Small intestine (tissue), 7 donors: ENCODE results near the gene SUPT20H. TPM values are rescaled to one million over a fixed set of nuclear protein-coding genes. Genes with fewer than 3 reads are reported as not detected.

Experiments used
- DNase-seq, 2 donors: peaks; one replicate each; pipeline versions ENCODE4 v3.0.0 to v3.0.0-alpha.2; 2013
- FAIRE-seq: peaks from 2 replicates; lab custom pipeline; 2012; peaks lifted over from hg19 to GRCh38; lab: Jason Lieb, UNC
- H3K27ac ChIP-seq, 3 donors: one replicate each; pipeline ENCODE4 v1.5.1; 2013; ENCODE audit warnings: low read length in 2 of 3, mild to moderate bottlenecking in 2 of 3, control low read depth in 1 of 3, inconsistent platforms in 1 of 3, low read depth in 1 of 3, moderate library complexity in 1 of 3
- H3K27me3 ChIP-seq, 3 donors: one replicate each; pipeline ENCODE4 v1.6.1; 2013; ENCODE audit warnings: low read length in 3 of 3, inconsistent platforms in 1 of 3; ENCODE audit not compliant: control insufficient read depth in 3 of 3, insufficient read depth in 3 of 3
- H3K36me3 ChIP-seq, 3 donors: one replicate each; pipeline ENCODE4 v1.6.1; 2013; ENCODE audit warnings: low read length in 3 of 3, inconsistent platforms in 1 of 3, low read depth in 1 of 3, mild to moderate bottlenecking in 1 of 3, moderate library complexity in 1 of 3; ENCODE audit not compliant: control insufficient read depth in 3 of 3, insufficient read depth in 2 of 3
- H3K4me1 ChIP-seq, 3 donors: one replicate each; pipeline ENCODE4 v1.6.1; 2013; ENCODE audit warnings: low read length in 2 of 3, inconsistent platforms in 1 of 3, low read depth in 1 of 3, mild to moderate bottlenecking in 1 of 3, moderate library complexity in 1 of 3; ENCODE audit not compliant: control insufficient read depth in 3 of 3, insufficient read depth in 2 of 3
- H3K4me3 ChIP-seq, 3 donors: one replicate each; pipeline ENCODE4 v1.5.1; 2013; ENCODE audit warnings: low read length in 3 of 3, control low read depth in 1 of 3, inconsistent platforms in 1 of 3, low read depth in 1 of 3, mild to moderate bottlenecking in 1 of 3, moderate library complexity in 1 of 3
- H3K9me3 ChIP-seq, 2 donors: one replicate each; pipeline ENCODE4 v1.6.1; 2013; ENCODE audit warnings: low read depth in 1 of 2, low read length in 1 of 2; ENCODE audit not compliant: control insufficient read depth in 2 of 2, insufficient read depth in 1 of 2
- WGBS, 3 donors: extraction: QIAGEN DNeasy Blood & Tissue Kit; methylation state at CpG; one replicate each; pipeline ENCODE4 v1.1.7; 2013; 5-methylcytosine and 5-hydroxymethylcytosine counted together
- polyA plus RNA-seq, 4 donors: library from polyadenylated mRNA; stranded (reverse) in 3 of 4; unstranded in 1 of 4; fragments of 200-250 nt in 3 of 4; fragments of 120-200 nt in 1 of 4; gene quantifications; one replicate each; pipeline versions ENCODE4 v1.2.1 to v1.2.3, GENCODE V29; 2013
- donor health status: healthy with polysubstance abuse.
- donor health status: control.
- donor health status: control.
- donor health status: Bipolar disorder and iron deficiency.
- donor health status: healthy.

SUPT20H gene
- polyA plus RNA-seq, 4 donors, result 20.0 to 64.1 (median 20.4) TPM

- H3K36me3 ChIP-seq, result no peaks in the 10 kb centered on the region
- no peak overlapping the region for H3K27ac ChIP-seq
- no peak for DNase-seq
- no peak for FAIRE-seq
- no peaks in the 10 kb centered on the region for H3K9me3 ChIP-seq
- 48 to 55% (median 50%) methylated on average over 2 of the region's 2 CpGs for WGBS, 3 donors
- H3K4me1 ChIP-seq, result no peaks in the 10 kb centered on the region
- no peak overlapping the region for H3K4me3 ChIP-seq
- peaks cover 0 to 4% (median 0%) of the 10 kb centered on the region in 3 donors for H3K27me3 ChIP-seq
Observed at GRCh38 chr13:37085606-37086005, 26.1 kb upstream of the SUPT20H start.

GRCh38 chr13:37076818-37077217, 17.3 kb upstream of the SUPT20H start:
- Histone ChIP-seq H3K9me3 (no peaks in the 10 kb centered on the region), H3K27ac (no peak overlapping the region), H3K27me3 (peaks cover 0 to 4% (median 0%) of the 10 kb centered on the region in 3 donors), H3K4me3 (no peak overlapping the region), H3K4me1 (no peaks in the 10 kb centered on the region), H3K36me3 (no peaks in the 10 kb centered on the region)
- no peak for FAIRE-seq
- WGBS, 3 donors, result 91 to 98% (median 94%) methylated on average over 2 of the region's 2 CpGs
- DNase-seq, result no peak

- H3K36me3 ChIP-seq, result no peaks in the 10 kb centered on the region
- WGBS, 3 donors, result 49 to 69% (median 64%) methylated on average over 2 of the region's 2 CpGs
- H3K27me3 ChIP-seq, result no peaks in the 10 kb centered on the region
- DNase-seq (no peak), FAIRE-seq (no peak)
- no peak overlapping the region for H3K27ac ChIP-seq
- no peaks in the 10 kb centered on the region for H3K9me3 ChIP-seq
- H3K4me1 ChIP-seq, result no peaks in the 10 kb centered on the region
- H3K4me3 ChIP-seq, result no peak overlapping the region
Observed at GRCh38 chr13:37075164-37075563, 15.7 kb upstream of the SUPT20H start.

- Histone ChIP-seq H3K27ac (no peak overlapping the region), H3K9me3 (no peaks in the 10 kb centered on the region), H3K4me3 (no peak overlapping the region), H3K36me3 (no peaks in the 10 kb centered on the region), H3K4me1 (no peaks in the 10 kb centered on the region), H3K27me3 (no peaks in the 10 kb centered on the region)
- FAIRE-seq (peak; percentile 47), DNase-seq (peak in 1 of 2 donors; percentile 21)
- WGBS, 3 donors, result 0 to 11% (median 2%) methylated on average over 1 of the region's 1 CpG
Observed at GRCh38 chr13:37074703-37075102, 15.2 kb upstream of the SUPT20H start.

GRCh38 chr13:37072024-37072423, 12.5 kb upstream of the SUPT20H start:
- WGBS, 3 donors, result 38 to 63% (median 43%) methylated on average over 4 of the region's 4 CpGs
- Histone ChIP-seq H3K27ac (no peak overlapping the region), H3K4me3 (no peak overlapping the region), H3K9me3 (no peaks in the 10 kb centered on the region), H3K36me3 (no peaks in the 10 kb centered on the region), H3K27me3 (no peaks in the 10 kb centered on the region), H3K4me1 (no peaks in the 10 kb centered on the region)
- no peak for FAIRE-seq
- DNase-seq, result no peak

GRCh38 chr13:37070956-37071355, 11.5 kb upstream of the SUPT20H start:
- no peak overlapping the region for H3K4me3 ChIP-seq
- no peak for FAIRE-seq
- no peaks in the 10 kb centered on the region for H3K9me3 ChIP-seq
- H3K27ac ChIP-seq, result no peak overlapping the region
- no peaks in the 10 kb centered on the region for H3K36me3 ChIP-seq
- DNase-seq, result no peak
- WGBS, 3 donors, result 87 to 90% (median 90%) methylated on average over 7 of the region's 7 CpGs
- H3K4me1 ChIP-seq, result no peaks in the 10 kb centered on the region
- no peaks in the 10 kb centered on the region for H3K27me3 ChIP-seq

GRCh38 chr13:37070145-37070695, 10.7 kb upstream of the SUPT20H start:
- no peak for FAIRE-seq
- Histone ChIP-seq H3K27me3 (no peaks in the 10 kb centered on the region), H3K4me1 (no peaks in the 10 kb centered on the region), H3K9me3 (no peaks in the 10 kb centered on the region), H3K4me3 (no peak overlapping the region), H3K27ac (no peak overlapping the region), H3K36me3 (no peaks in the 10 kb centered on the region)
- WGBS, 3 donors, result 72 to 82% (median 73%) methylated on average over 9 of the region's 9 CpGs
- DNase-seq, result no peak

GRCh38 chr13:37069597-37070103, 10.2 kb upstream of the SUPT20H start:
- FAIRE-seq, result no peak
- WGBS, 3 donors, result 75 to 85% (median 76%) methylated on average over 20 to 22 of the region's 22 CpGs
- no peak for DNase-seq

GRCh38 chr13:37068962-37069361, 9.5 kb upstream of the SUPT20H start:
- FAIRE-seq, result no peak
- no peaks in the 10 kb centered on the region for H3K27me3 ChIP-seq

More at GRCh38 chr13:37069597-37070103, 10.2 kb upstream of the SUPT20H start:
- Histone ChIP-seq H3K36me3 (no peaks in the 10 kb centered on the region), H3K27ac (no peak overlapping the region), H3K9me3 (no peaks in the 10 kb centered on the region), H3K4me3 (no peak overlapping the region), H3K4me1 (no peaks in the 10 kb centered on the region), H3K27me3 (no peaks in the 10 kb centered on the region)

More at GRCh38 chr13:37068962-37069361, 9.5 kb upstream of the SUPT20H start:
- no peaks in the 10 kb centered on the region for H3K9me3 ChIP-seq
- H3K36me3 ChIP-seq, result no peaks in the 10 kb centered on the region
- H3K4me3 ChIP-seq, result no peak overlapping the region
- H3K27ac ChIP-seq, result no peak overlapping the region
- no peak for DNase-seq
- no peaks in the 10 kb centered on the region for H3K4me1 ChIP-seq
